Urothelium cell line (cell line): Measurements from ENCODE around the gene NCKAP1.
"Not testable (repeated sequence)": the region's sequence is repeated elsewhere in the genome, so short reads cannot be mapped to it uniquely, and the experiment has no call there.

Source experiments
- DNase-seq: peaks from one replicate; pipeline ENCODE4 v3.0.0; 2011; ENCODE audit warnings: low spot score, mixed read lengths
- FAIRE-seq: peaks from 2 replicates; lab custom pipeline; 2011; peaks lifted over from hg19 to GRCh38; lab: Jason Lieb, UNC

The NCKAP1 gene

GRCh38 chr2:182883451-182883850 lies 154.8 kb downstream of the NCKAP1 start:
- FAIRE-seq (no peak), DNase-seq (no peak)

- FAIRE-seq, DNase-seq: not testable (repeated sequence)
Observed at GRCh38 chr2:182880100-182880499, 158.2 kb downstream of the NCKAP1 start.

- FAIRE-seq, DNase-seq: not testable (repeated sequence)
Observed at GRCh38 chr2:182876653-182877052, 161.6 kb downstream of the NCKAP1 start.

GRCh38 chr2:182870227-182870626 lies 168.0 kb downstream of the NCKAP1 start:
- DNase-seq (peak; percentile 18), FAIRE-seq (no peak)

- FAIRE-seq (no peak), DNase-seq (no peak)
Observed at GRCh38 chr2:182868054-182868796, 170.0 kb downstream of the NCKAP1 start.

GRCh38 chr2:182867426-182868053 lies 170.7 kb downstream of the NCKAP1 start:
- DNase-seq (no peak), FAIRE-seq (no peak)

GRCh38 chr2:182866461-182867406 lies 171.5 kb downstream of the NCKAP1 start, which contains the start of gene FRZB:
FRZB (minus strand) TSS chr2:182866637; CDS start chr2:182866552, 85 bp downstream.
- FAIRE-seq, result no peak
- DNase-seq, result no peak

- FAIRE-seq (no peak), DNase-seq (no peak)
Observed at GRCh38 chr2:182866095-182866460, 172.2 kb downstream of the NCKAP1 start.

- DNase-seq (no peak), FAIRE-seq (no peak)
Observed at GRCh38 chr2:182864949-182865570, 173.2 kb downstream of the NCKAP1 start.

GRCh38 chr2:182863642-182864041 lies 174.6 kb downstream of the NCKAP1 start:
- no peak for FAIRE-seq
- DNase-seq, result no peak

GRCh38 chr2:182862091-182862490 lies 176.2 kb downstream of the NCKAP1 start:
- no peak for DNase-seq
- FAIRE-seq, result no peak

GRCh38 chr2:182860858-182861257 lies 177.4 kb downstream of the NCKAP1 start:
- FAIRE-seq (no peak), DNase-seq (no peak)
